GM12892 (cell line): ENCODE results near the gene DCP1B.

Source experiments
- POLR2A ChIP-seq: IDR thresholded peaks from 2 replicates; pipeline ENCODE4 v1.6.1; 2011; ENCODE audit warnings: low read depth, low read length, control low read depth
- POLR2AphosphoS5 ChIP-seq: IDR thresholded peaks from 2 replicates; pipeline ENCODE4 v1.6.1; 2011; ENCODE audit warnings: low read depth, low read length, control low read depth
- TAF1 ChIP-seq: IDR thresholded peaks from 2 replicates; pipeline ENCODE4 v1.6.1; 2011; ENCODE audit warnings: low read depth, mild to moderate bottlenecking, control low read depth, low read length, borderline replicate concordance

DNA sequence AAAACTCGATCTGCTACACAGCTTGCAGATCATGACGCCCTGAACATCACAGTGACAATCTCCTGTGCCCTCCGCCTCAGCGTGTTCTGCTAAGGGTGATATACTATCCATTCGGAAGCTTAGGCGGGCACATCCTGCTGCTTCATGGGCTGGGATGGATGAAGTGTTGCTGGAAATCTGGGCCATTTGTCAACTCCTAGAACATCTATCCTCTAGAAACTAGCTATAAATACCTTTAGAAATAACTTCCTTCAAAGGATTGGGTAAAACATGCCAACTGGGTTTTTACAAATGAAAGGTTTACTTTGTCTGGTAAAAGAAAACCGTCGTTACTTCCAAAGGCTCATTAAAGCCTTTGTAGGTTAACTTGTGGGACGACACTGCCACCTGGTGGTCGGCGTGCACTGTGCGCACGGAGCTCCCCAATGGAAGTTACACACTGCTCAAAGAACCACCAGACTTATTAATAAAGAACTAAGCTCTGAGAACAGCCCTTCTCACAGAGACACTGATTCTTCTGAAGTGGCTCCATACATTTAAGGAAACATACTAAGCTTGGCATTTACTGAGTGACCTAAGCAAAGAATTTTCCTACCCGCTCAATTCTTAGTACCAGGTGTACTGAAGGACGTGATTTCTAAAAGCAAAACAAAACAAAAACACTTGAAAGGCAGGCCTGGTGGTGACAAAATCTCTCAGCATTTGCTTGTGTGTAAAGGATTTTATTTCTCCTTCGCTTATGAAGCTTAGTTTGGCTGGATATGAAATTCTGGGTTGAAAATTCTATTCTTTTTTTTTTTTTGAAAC lies 64.3 kb downstream of the DCP1B start:
- TF ChIP-seq POLR2A (no peak), TAF1 (no peak), POLR2AphosphoS5 (no peak)
